GM23338 (cell line): ENCODE results near the gene MAPK1. TPM values are rescaled to one million over a fixed set of nuclear protein-coding genes. Genes with fewer than 3 reads are reported as not detected.
"Not testable (repeated sequence)": the region's sequence is repeated elsewhere in the genome, so short reads cannot be mapped to it uniquely, and the experiment has no call there.

Source experiments
- ATAC-seq: fragments of 200-7000 bp; cut with Tn5 transposase; 3 replicates; pipeline ENCODE4 v1.9.1; 2020
- DNase-seq: peaks from one replicate; pipeline ENCODE4 v3.0.0-alpha.2; 2015; ENCODE audit warnings: low spot score
- H2AFZ ChIP-seq: fragments of 200-600 bp; sonication (generic); 2 replicates; pipeline ENCODE4 v1.8.0; 2016; ENCODE audit warnings: antibody characterized with exemption, mild to moderate bottlenecking, moderate library complexity
- H3F3A ChIP-seq: fragments of 200-600 bp; sonication (generic); replicated peaks from 2 replicates; pipeline ENCODE4 v1.8.0; 2017; ENCODE audit warnings: antibody characterized with exemption, mixed run types, low read depth
- H3K27ac ChIP-seq: fragments of 200-600 bp; sonication (generic); 2 replicates; pipeline ENCODE4 v1.6.1; 2016; ENCODE audit warnings: low read depth
- H3K27me3 ChIP-seq: fragments of 200-600 bp; sonication (generic); 2 replicates; pipeline ENCODE4 v1.8.0; 2016; ENCODE audit warnings: mild to moderate bottlenecking, mixed run types, moderate library complexity; ENCODE audit not compliant: insufficient read depth
- H3K36me3 ChIP-seq: fragments of 200-600 bp; sonication (generic); 2 replicates; pipeline ENCODE4 v1.8.0; 2016; ENCODE audit warnings: mild to moderate bottlenecking; ENCODE audit not compliant: insufficient read depth
- H3K4me1 ChIP-seq: fragments of 200-600 bp; sonication (generic); 2 replicates; pipeline ENCODE4 v1.8.0; 2016; ENCODE audit warnings: mild to moderate bottlenecking, moderate library complexity; ENCODE audit not compliant: insufficient read depth
- H3K4me2 ChIP-seq: fragments of 200-600 bp; sonication (generic); 2 replicates; pipeline ENCODE4 v1.7.1; 2017; ENCODE audit warnings: mixed run types
- H3K4me3 ChIP-seq: fragments of 200-600 bp; sonication (generic); 2 replicates; pipeline ENCODE4 v1.6.1; 2016; ENCODE audit warnings: mixed run types
- H3K79me2 ChIP-seq: fragments of 200-600 bp; sonication (generic); replicated peaks from 2 replicates; pipeline ENCODE4 v1.8.0; 2017; ENCODE audit warnings: mild to moderate bottlenecking; ENCODE audit not compliant: insufficient read depth
- H3K9me2 ChIP-seq: fragments of 200-600 bp; sonication (generic); 2 replicates; pipeline ENCODE4 v1.8.0; 2017; ENCODE audit not compliant: insufficient read depth
- H4K20me1 ChIP-seq: fragments of 200-600 bp; sonication (generic); replicated peaks from 2 replicates; pipeline ENCODE4 v1.8.0; 2017; ENCODE audit warnings: mild to moderate bottlenecking; ENCODE audit not compliant: insufficient read depth
- H3K27ac Mint-ChIP-seq: 2 replicates; pipeline ENCODE4 v1.8.0; 2020; ENCODE audit warnings: inconsistent platforms, mild to moderate bottlenecking, moderate library complexity, mixed read lengths
- H3K27me3 Mint-ChIP-seq: 3 replicates; pipeline ENCODE4 v1.8.0; 2022; ENCODE audit warnings: low read depth, mild to moderate bottlenecking, moderate library complexity, mixed read lengths, inconsistent platforms; ENCODE audit not compliant: insufficient read depth, poor library complexity
- H3K36me3 Mint-ChIP-seq: 3 replicates; pipeline ENCODE4 v1.8.0; 2021; ENCODE audit warnings: low read depth, mild to moderate bottlenecking, inconsistent platforms, moderate library complexity, mixed read lengths
- H3K4me1 Mint-ChIP-seq: 3 replicates; pipeline ENCODE4 v1.8.0; 2020; ENCODE audit warnings: mild to moderate bottlenecking, inconsistent platforms, mixed read lengths
- H3K4me3 Mint-ChIP-seq: 3 replicates; pipeline ENCODE4 v1.8.0; 2021; ENCODE audit warnings: moderate library complexity, mild to moderate bottlenecking, inconsistent platforms, mixed read lengths
- H3K9me3 Mint-ChIP-seq: 3 replicates; pipeline ENCODE4 v1.8.0; 2020; ENCODE audit warnings: moderate library complexity, mild to moderate bottlenecking, inconsistent platforms, mixed read lengths
- CREB1 ChIP-seq: fragments of 250-450 bp; sonication (Bioruptor Pico); IDR thresholded peaks from 2 replicates; pipeline ENCODE4 v1.5.0; 2020; ENCODE audit warnings: low read depth, mild to moderate bottlenecking, moderate library complexity
- JUNB ChIP-seq: IDR thresholded peaks from one replicate; pipeline ENCODE4 v1.6.1; 2016; ENCODE audit warnings: antibody characterized with exemption; ENCODE audit not compliant: unreplicated experiment
- NANOG ChIP-seq: IDR thresholded peaks from 2 replicates; pipeline ENCODE4 v1.6.1; 2016; ENCODE audit warnings: antibody characterized with exemption, borderline replicate concordance
- POLR2AphosphoS5 ChIP-seq: IDR thresholded peaks from 2 replicates; pipeline ENCODE4 v1.6.1; 2016; ENCODE audit warnings: antibody characterized with exemption, low read depth
- ZNF114 ChIP-seq: fragments of 250-450 bp; sonication (Bioruptor Pico); IDR thresholded peaks from 2 replicates; pipeline ENCODE4 v1.5.0; 2020; ENCODE audit warnings: mild to moderate bottlenecking, moderate library complexity
- ZNF331 ChIP-seq: fragments of 250-450 bp; sonication (Bioruptor Pico); IDR thresholded peaks from 2 replicates; pipeline ENCODE4 v1.5.0; 2020; ENCODE audit warnings: low read depth, mild to moderate bottlenecking, moderate library complexity
- polyA plus RNA-seq: library from polyadenylated mRNA; unstranded; fragments of >200 nt; fragmentation: Nextera tagmentation; extraction: Ambion mirVana; gene quantifications from 2 replicates; pipeline ENCODE4 v1.2.1, GENCODE V29; 2016
- total RNA-seq: library from RNA; depleted of rRNA; stranded (reverse); fragments of >200 nt; shearing (Covaris generic); gene quantifications from 2 replicates; pipeline ENCODE4 v1.2.3, GENCODE V29; 2014
- TF ChIP-seq, protein P1 (sequence below): IDR thresholded peaks from one replicate; pipeline ENCODE4 v1.6.1; 2018; ENCODE audit warnings: antibody characterized with exemption; ENCODE audit not compliant: unreplicated experiment
- TF ChIP-seq, protein P2 (sequence below): fragments of 250-450 bp; sonication (Bioruptor Pico); IDR thresholded peaks from 2 replicates; pipeline ENCODE4 v1.5.0; 2020; ENCODE audit warnings: mild to moderate bottlenecking, moderate library complexity
- TF ChIP-seq, protein P3 (sequence below): IDR thresholded peaks from 2 replicates; pipeline ENCODE4 v1.6.1; 2016; ENCODE audit warnings: antibody characterized with exemption

MAPK1 gene
- total and polyA plus RNA-seq, 2 experiments from 2014 or later, result 17.4 to 77.5 TPM

GRCh38 chr22:21837248-21837979, 30.0 kb downstream of the MAPK1 start (continued):
- TF ChIP-seq, protein P1, sequence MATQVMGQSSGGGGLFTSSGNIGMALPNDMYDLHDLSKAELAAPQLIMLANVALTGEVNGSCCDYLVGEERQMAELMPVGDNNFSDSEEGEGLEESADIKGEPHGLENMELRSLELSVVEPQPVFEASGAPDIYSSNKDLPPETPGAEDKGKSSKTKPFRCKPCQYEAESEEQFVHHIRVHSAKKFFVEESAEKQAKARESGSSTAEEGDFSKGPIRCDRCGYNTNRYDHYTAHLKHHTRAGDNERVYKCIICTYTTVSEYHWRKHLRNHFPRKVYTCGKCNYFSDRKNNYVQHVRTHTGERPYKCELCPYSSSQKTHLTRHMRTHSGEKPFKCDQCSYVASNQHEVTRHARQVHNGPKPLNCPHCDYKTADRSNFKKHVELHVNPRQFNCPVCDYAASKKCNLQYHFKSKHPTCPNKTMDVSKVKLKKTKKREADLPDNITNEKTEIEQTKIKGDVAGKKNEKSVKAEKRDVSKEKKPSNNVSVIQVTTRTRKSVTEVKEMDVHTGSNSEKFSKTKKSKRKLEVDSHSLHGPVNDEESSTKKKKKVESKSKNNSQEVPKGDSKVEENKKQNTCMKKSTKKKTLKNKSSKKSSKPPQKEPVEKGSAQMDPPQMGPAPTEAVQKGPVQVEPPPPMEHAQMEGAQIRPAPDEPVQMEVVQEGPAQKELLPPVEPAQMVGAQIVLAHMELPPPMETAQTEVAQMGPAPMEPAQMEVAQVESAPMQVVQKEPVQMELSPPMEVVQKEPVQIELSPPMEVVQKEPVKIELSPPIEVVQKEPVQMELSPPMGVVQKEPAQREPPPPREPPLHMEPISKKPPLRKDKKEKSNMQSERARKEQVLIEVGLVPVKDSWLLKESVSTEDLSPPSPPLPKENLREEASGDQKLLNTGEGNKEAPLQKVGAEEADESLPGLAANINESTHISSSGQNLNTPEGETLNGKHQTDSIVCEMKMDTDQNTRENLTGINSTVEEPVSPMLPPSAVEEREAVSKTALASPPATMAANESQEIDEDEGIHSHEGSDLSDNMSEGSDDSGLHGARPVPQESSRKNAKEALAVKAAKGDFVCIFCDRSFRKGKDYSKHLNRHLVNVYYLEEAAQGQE, result no peak
- TF ChIP-seq JUNB, result no peak

DNA sequence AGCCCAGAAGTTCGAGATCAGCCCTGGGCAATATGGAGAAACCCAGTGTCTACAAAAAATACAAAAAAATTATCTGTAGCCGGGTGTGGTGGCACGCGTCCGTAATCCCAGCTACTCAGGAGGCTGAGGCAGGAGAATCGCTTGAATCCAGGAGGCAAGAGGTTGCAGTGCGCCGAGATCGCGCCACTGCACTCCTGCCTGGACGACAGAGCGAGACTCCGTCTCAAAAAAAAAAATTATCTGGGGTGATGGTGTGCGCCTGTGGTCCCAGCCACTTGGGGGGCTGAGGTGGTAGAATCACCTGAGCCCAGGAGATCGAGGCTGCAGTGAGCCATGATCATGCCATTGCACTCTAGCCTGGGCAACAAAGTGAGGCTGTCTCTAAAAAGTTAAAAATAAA, 31.0 kb downstream of the MAPK1 start:
- DNase-seq, H3K4me3 Mint-ChIP-seq, H3K27me3 Mint-ChIP-seq, H3K4me3 ChIP-seq, H3K27ac ChIP-seq, H3K9me2 ChIP-seq, H2AFZ ChIP-seq, H3K36me3 Mint-ChIP-seq, H3K9me3 Mint-ChIP-seq, H3F3A ChIP-seq, H3K4me2 ChIP-seq, H3K36me3 ChIP-seq, ATAC-seq, H3K27me3 ChIP-seq, H3K4me1 ChIP-seq: not testable (repeated sequence)
- H3K4me1 Mint-ChIP-seq, result peaks cover 39% of the 10 kb centered on the region
- Histone ChIP-seq H3K79me2 (peaks cover 100% of the 10 kb centered on the region), H4K20me1 (peaks cover 35% of the 10 kb centered on the region)
- 0 out of 2 replicates have a peak overlapping the region, but pooled peaks have one; percentile 24 for H3K27ac Mint-ChIP-seq

- no peaks in the 10 kb centered on the region for H3K9me2 ChIP-seq
- Mint-ChIP-seq H3K9me3 (no peaks in the 10 kb centered on the region), H3K36me3 (no peaks in the 10 kb centered on the region), H3K27ac (no peak overlapping the region), H3K4me1 (peaks cover 39% of the 10 kb centered on the region), H3K4me3 (no peak overlapping the region), H3K27me3 (peaks cover 1% of the 10 kb centered on the region)
- peaks cover 31% of the 10 kb centered on the region for H4K20me1 ChIP-seq
- no peak overlapping the region for H2AFZ ChIP-seq
- no peaks in the 10 kb centered on the region for H3K27me3 ChIP-seq
- no peak overlapping the region for H3K4me2 ChIP-seq
- H3K36me3 ChIP-seq, result no peaks in the 10 kb centered on the region
- H3K4me1 ChIP-seq, result peaks cover 7% of the 10 kb centered on the region
- no peak overlapping the region for H3K27ac ChIP-seq
- no peak overlapping the region for H3K4me3 ChIP-seq
- DNase-seq, result no peak
- ATAC-seq, result peak; percentile 41
- no peaks in the 10 kb centered on the region; the same call in 1 of the 2 replicates for H3F3A ChIP-seq
- peaks cover 100% of the 10 kb centered on the region for H3K79me2 ChIP-seq
- TF ChIP-seq ZNF331 (CRISPR knock-in tag) (no peak), NANOG (no peak), JUNB (no peak), CREB1 (no peak), POLR2AphosphoS5 (no peak), ZNF114 (CRISPR knock-in tag) (no peak)
- TF ChIP-seq, protein P2, sequence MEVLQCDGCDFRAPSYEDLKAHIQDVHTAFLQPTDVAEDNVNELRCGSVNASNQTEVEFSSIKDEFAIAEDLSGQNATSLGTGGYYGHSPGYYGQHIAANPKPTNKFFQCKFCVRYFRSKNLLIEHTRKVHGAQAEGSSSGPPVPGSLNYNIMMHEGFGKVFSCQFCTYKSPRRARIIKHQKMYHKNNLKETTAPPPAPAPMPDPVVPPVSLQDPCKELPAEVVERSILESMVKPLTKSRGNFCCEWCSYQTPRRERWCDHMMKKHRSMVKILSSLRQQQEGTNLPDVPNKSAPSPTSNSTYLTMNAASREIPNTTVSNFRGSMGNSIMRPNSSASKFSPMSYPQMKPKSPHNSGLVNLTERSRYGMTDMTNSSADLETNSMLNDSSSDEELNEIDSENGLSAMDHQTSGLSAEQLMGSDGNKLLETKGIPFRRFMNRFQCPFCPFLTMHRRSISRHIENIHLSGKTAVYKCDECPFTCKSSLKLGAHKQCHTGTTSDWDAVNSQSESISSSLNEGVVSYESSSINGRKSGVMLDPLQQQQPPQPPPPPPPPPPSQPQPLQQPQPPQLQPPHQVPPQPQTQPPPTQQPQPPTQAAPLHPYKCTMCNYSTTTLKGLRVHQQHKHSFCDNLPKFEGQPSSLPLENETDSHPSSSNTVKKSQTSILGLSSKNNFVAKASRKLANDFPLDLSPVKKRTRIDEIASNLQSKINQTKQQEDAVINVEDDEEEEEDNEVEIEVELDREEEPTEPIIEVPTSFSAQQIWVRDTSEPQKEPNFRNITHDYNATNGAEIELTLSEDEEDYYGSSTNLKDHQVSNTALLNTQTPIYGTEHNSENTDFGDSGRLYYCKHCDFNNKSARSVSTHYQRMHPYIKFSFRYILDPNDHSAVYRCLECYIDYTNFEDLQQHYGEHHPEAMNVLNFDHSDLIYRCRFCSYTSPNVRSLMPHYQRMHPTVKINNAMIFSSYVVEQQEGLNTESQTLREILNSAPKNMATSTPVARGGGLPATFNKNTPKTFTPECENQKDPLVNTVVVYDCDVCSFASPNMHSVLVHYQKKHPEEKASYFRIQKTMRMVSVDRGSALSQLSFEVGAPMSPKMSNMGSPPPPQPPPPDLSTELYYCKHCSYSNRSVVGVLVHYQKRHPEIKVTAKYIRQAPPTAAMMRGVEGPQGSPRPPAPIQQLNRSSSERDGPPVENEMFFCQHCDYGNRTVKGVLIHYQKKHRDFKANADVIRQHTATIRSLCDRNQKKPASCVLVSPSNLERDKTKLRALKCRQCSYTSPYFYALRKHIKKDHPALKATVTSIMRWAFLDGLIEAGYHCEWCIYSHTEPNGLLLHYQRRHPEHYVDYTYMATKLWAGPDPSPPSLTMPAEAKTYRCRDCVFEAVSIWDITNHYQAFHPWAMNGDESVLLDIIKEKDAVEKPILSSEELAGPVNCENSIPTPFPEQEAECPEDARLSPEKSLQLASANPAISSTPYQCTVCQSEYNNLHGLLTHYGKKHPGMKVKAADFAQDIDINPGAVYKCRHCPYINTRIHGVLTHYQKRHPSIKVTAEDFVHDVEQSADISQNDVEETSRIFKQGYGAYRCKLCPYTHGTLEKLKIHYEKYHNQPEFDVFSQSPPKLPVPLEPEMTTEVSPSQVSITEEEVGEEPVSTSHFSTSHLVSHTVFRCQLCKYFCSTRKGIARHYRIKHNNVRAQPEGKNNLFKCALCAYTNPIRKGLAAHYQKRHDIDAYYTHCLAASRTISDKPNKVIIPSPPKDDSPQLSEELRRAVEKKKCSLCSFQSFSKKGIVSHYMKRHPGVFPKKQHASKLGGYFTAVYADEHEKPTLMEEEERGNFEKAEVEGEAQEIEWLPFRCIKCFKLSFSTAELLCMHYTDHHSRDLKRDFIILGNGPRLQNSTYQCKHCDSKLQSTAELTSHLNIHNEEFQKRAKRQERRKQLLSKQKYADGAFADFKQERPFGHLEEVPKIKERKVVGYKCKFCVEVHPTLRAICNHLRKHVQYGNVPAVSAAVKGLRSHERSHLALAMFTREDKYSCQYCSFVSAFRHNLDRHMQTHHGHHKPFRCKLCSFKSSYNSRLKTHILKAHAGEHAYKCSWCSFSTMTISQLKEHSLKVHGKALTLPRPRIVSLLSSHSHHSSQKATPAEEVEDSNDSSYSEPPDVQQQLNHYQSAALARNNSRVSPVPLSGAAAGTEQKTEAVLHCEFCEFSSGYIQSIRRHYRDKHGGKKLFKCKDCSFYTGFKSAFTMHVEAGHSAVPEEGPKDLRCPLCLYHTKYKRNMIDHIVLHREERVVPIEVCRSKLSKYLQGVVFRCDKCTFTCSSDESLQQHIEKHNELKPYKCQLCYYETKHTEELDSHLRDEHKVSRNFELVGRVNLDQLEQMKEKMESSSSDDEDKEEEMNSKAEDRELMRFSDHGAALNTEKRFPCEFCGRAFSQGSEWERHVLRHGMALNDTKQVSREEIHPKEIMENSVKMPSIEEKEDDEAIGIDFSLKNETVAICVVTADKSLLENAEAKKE, result no peak
- TF ChIP-seq, protein P3, sequence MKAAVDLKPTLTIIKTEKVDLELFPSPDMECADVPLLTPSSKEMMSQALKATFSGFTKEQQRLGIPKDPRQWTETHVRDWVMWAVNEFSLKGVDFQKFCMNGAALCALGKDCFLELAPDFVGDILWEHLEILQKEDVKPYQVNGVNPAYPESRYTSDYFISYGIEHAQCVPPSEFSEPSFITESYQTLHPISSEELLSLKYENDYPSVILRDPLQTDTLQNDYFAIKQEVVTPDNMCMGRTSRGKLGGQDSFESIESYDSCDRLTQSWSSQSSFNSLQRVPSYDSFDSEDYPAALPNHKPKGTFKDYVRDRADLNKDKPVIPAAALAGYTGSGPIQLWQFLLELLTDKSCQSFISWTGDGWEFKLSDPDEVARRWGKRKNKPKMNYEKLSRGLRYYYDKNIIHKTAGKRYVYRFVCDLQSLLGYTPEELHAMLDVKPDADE, result no peak
These were observed 32.1 kb downstream of the MAPK1 start for GRCh38 chr22:21835378-21835777.
